T follicular helper cell (primary cell): ENCODE measurements around the gene TRPM1.
A peak's percentile ranks its signal among the peaks of the same experiment; 100 is the strongest.

Source experiments
- DNase-seq: peaks from one replicate; pipeline ENCODE4 v3.0.0-alpha.2; 2020; ENCODE audit warnings: low read depth
- total RNA-seq, 2 experiments: gene quantifications; one replicate each; lab custom pipeline; 2026; lab: John Stamatoyannopoulos, UW

The TRPM1 gene
- total RNA-seq = 0 reads per million in 2 experiments

DNA sequence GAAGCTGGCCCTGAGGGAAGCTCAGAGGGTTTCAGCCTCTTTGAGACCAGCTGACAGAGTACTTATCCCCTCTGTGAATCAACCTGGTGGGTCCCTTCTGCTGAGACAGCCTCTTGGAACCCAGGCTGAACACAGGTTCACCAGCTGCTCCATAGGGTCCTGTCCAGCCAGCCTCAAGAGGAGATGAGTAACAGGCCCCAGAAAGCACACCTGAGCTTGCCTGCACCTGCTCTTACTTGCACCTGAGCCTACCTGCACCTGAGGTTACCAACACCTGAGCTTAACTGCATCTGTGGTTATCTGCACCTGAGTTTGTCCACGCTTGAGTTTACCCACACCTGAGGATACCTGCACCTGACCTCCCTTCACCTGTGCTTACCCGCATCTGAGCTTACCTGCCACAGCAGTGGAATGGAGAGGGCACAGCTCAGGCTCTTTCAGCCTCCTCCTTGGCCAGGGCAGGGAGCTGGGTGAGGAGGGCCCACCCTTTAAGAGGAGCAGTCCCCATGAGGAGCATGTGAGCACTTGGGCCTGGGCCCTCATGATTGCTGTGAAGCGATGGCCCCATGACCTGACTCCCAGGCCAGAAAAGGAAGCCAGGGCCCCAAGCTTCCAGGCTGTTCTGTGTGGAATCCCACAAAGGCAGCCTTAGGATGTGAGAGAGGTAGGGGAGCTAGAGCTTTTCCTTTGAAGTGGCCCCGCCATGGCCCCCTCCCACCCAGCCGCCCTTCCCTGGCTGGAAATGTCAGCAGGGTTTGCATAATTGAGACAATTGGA lies at the start of gene TRPM1:
TRPM1 (minus strand) TSS at position 464 of the 777 bp plus-strand sequence. CDS start 20,370 bp downstream, outside the sequence.
- DNase-seq = no peak

DNA sequence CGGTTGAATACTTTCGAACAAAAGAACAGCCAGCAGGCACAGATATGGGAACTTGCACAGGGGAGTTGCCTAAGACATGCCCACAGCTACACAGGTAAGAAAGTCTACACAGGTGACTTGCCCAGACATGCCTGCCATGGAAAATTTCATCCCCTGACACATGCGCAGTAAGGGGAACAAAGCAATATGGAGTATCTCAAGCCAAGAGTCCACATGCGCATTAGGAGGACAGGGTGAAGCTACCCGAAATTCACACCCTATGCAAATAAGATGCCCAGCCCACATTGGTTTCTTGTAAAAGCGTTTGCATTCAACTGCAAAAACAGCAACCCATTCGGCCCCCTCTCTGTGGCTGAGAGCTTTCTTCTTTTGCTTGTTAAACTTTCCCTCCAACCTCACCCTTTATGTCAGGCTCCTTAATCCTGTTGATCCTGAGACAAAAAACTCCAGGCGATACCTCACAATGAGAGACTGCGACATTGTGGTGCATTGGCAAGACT lies 49.3 kb upstream of the TRPM1 start:
- DNase-seq = no peak

DNA sequence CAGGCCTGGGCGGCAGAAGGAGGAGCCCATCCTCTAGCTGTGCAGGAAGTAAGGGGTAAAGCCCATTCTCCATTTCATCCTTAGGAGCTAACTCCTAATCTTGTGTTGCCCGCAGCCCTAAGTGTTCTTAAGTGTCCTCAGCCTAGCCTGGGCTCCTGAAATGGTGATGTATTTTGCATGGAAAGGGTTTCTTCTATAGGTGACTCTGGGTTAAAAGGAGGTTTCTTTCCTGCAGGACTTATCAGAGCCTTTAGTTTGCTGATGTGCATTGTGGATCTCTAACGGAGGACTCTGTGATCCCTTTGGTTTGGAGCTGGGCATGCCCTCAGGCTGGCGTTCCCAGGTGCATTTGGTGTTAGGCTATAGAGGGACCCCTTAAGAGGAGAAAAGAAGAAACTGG lies 48.5 kb upstream of the TRPM1 start:
- no peak for DNase-seq

DNA sequence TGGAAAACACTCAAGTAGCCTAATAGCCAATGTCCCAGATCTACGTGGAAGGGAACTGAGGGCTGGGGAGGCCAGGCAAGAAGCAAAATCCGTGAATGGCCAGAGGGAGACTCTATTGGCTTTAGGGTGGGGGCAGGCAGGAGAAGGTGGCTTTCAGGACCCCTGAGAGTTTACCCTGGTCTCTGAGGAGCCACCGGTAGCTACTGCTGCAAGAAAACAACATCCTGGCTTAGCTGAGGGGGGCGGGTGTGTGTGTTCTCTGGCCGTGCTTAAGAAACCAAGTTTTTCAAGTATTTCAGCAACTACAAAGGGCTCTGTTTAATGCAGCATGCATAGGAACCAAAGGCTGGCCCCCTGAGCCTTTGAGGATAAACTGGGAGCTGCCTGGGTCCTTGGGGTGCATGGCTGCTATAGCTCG lies 47.6 kb upstream of the TRPM1 start:
- DNase-seq = no peak

DNA sequence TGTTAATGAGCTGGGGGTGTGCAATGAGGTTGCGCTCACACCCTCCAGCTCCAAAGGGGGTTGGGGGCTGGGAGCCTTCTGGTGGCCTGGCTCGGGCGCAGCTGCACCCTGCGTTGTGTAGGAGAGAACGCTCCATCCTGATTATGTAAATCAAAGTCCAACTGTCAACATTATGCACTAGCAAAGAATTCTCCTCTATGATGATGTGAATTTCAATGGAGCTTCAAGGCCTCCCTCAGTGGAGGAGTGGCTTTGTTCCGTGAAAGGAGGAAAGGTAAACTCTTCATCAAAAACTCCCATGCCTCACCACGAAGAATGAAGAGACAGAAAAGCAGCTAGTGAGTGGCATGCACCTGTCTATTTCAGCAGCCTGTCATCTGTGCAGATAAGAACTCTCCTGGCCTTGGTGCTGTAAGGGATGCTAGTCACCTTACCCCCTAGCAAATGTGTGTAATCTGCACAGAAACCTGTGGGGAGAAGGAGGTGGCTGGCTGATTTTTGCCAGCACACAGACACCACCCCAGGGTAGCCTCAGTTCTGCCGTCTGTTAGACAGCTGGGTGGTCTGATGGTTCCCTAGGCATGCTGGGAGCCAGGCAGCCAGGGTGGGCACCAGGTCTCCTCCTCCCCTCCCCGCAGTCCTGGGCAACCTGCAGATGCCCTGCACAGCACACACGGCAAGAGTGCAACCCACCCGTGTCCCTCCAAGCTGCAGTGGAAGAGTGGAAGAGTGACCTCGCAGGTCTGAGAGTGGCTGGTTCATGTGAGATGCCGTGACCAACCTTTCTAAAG lies 47.0 kb upstream of the TRPM1 start:
- DNase-seq = no peak

DNA sequence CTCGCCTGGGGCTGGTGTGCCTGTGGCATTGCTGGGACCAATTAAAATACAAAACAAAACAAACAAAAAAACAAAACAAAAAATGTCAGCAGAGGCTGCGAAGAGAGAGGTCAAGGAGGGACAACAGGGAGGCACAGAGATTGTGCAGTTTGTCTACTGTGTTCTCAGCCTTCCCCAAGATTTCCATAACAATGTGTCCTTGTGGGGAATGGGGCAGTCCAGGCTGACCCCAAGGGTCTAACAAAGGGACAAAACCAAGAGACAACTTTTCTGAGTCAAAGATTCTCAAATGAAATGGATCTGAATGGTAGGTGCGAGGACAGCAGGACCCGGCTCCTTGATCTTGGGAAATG lies 46.4 kb upstream of the TRPM1 start:
- DNase-seq = no peak

DNA sequence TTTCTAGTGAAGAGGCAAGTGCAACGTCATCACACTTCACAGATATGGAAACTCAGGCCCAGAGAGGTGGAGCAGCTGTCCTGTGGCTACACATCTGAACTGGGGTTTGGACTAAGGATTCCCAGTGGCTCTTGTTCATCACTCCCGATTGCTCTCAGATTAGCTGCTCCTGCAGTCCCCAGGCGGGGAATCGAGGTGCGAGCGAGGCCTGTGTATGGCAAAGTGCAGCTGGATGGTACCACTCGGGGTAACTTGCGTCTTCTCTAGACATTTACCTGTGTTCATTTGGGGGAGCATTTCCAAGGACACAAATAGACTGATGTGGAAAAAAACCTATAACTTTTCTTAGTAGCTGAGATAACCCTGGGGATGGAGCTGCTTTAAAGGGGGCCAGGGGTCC lies 45.9 kb upstream of the TRPM1 start:
- DNase-seq = no peak

DNA sequence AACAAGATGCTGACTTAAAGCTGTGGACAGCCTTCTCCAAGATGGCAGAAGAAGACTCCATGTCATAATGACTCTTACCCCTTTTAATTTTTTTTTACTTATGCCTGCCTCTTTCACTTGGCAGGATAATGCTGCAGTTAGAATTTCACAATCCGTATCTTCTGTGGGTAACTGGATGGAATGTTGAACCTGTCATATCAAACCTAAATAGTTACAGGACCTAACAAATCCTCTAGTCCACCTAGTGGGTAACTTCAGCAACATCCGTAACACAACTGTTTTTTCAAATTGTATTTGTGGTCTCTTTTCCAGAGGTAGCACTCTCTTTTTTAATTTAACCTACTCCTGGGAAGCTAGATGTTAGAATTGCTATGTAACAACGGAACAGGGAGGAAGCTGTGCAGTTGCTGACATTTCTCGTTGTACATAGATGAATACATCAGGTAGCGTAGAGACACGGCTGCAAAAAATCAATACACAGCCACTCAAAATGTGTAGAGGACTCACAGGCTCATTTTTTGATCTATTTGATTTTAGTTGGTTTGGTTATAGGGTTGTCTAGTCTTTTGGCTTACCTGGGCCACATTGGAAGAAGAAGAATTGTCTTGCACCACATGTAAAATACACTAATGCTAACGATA lies 43.9 kb upstream of the TRPM1 start:
- no peak for DNase-seq

DNA sequence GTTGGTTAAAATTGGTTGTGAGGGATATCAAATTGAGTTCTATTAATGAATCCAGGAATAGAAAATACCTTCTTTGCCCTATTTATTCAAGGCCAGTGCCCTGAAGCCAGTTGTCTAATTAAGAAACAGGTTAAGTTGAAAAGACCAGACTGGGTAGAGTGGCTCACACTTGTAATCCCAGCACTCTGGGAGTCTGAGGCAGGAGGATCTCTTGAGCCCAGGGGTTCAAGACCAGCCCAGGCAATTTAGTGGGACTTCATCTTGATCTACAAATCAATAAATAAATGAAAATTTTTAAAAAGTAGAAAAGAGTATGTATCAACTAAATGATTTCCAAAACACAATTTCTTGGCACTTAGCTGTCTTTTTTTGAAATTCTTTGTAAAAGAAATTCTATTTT lies 40.3 kb upstream of the TRPM1 start:
- DNase-seq = no peak

DNA sequence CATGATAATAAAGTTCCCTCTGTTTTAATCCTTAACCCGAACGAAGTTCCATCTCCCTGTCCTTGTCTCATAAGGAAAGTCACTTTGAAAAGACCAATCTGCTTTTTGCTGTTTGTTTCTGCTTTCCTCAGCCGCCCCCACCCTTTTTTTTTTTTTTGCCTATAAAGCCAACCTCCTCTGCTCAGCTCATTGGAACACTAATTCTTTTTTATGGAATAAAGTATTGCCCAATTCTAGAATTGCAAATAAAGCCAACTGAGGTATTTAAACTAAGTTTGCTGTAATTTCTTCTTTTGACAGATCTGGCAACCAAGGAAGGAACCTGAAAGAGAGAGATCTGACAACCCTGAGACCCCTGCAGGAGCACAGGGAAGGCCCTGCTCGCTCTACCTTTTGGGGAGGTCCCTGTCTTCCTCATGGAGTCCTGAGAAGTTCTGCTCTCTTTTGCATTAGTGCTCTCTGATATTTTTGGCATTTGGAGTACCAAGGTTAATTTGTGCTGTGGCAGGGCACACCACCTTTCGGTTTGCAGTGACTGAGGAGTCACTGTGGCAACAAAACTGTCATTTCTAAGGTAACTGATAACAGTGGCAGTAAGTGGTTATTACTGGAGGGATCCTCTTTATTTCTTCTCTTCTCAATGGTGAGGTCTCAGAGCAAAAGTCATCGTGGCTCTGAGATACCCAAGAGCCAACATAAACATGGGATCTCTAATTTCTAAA lies 35.2 kb upstream of the TRPM1 start:
- DNase-seq = no peak

DNA sequence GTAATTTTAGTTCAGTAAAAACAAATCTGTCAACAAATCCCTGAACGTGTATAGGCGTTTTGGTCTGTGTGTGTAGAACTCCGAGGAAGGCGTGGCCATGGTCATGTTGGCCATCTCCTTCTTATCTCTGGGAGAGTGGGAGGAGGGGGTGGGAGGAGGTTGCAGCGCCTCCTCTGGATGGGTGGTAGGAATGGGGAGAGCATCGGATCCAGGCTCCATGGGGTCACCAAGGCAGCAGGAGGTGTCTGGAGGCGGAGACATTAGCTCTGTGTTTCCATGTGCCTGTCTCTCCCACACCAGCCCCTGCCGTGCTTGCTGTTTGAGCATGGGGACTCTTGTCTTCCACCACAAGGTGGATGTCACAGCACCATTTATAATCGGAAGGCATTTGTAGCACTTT lies 34.5 kb upstream of the TRPM1 start:
- no peak for DNase-seq

DNA sequence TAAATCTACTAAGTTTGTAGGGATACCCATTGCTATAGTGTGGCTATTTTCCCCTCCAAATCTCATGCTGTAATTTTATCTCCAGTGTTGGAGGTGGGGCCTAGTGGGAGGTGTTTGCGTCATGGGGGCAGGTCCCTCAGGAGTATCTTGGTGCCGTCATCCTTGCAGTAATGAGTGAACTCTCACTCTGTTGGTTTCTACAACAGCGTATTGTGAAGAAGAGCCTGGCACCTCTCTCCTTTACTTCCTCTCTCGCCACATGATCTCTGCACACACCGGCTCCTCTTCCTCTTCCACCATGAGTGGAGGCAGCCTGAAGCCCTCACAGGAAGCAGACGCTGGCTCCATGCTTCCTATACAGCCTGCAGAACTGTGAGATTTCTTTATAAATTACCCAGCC lies 34.0 kb upstream of the TRPM1 start:
- DNase-seq = no peak

DNA sequence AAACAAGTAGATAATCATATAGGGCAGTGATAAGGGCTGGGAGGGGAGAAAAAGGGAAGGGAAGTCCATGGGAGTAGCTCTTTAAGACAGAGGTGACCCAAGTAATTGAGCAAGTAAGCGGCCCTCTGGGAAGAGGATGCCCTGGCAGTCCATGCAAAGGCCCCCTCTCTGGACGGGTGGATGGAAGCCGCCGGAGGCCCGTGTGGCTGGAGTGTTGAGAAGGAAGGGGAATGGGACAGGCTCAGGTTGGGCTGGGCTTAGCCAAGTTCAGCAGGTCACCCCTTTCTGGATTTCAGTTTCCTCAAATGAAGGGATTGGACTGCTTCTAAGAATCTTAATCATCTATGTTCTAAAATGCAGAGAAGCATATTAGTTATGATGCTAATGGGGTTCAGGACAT lies 32.4 kb upstream of the TRPM1 start:
- no peak for DNase-seq

DNA sequence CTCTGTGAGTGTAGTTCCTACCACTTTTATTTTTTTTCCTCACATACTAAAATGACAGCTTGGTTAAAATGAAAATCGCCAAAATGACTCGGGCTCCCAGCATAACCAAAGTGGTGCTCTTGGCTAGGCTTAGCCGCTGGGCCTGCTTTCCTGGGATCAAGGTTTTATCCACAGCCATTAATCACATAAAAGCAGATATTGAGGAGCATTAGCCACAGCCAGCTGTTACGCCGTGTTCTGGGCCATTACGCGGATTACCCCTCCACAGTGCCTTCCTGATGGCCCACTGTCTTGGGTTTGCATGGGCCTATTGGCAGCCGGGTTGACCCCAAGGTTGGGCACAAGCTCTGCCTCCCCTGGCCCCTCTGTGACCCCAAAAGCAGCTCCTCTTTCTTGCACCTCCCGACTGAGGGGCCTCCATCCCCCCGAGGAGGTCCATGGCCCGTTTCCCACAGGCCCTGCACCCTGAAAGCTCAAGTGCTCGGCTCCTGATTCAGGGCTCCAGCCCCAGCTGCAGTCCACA lies 30.4 kb upstream of the TRPM1 start:
- DNase-seq = no peak

DNA sequence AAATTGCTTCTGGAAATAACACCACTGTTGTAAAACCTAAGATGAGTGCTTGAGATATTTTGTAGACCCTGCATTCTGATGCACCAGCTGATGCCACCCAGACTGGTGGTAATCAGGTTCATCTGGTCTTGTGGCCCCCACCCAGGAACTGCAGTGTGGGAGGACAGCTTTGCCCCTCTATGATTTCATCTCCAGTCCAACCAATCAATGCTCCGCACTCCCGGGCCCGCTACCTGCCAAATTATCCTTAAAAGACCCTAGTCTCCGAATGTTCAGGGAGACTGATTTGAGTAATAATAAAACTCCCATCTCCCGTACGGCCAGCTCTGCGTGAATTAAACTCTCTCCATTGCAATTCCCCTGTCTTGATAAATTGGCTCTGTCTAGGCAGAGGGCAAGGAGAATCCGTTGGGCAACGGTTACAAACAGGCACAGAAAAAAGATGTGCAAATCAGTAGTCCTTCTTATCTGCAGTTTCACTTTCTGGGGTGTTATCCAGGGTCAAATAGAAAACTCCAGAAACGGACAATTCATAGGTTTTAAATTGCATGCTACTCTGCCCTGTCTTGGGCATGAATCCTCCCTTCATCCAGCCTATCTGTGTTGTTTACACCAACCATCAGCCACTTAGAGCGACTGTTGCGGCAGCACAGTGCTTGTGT lies 29.2 kb upstream of the TRPM1 start:
- DNase-seq = no peak

DNA sequence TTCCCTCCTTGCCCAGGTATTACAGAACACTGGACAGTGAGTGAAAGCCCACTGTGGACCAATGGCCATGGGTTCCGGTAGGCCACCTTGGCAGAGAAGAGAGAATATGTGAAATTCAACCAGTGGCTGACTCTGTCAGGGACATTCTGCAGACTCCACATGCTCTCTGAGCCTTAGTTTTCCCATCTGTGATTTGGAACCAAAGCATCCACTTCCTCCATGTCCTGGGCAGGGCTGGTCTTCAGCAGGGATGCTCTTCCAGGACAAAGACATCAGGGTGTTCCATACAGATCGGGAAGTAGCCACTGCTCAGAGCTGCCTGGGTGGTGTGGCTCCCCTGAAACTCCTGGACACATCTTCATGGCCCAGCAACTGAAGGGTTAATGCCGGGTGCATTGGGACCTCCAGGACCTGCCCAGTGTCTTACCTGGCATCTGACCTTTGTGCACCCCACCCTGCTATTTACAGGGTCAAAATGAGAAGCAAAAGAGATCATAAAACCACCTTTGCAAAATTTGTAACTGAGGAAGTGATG lies 28.3 kb upstream of the TRPM1 start:
- DNase-seq = no peak

DNA sequence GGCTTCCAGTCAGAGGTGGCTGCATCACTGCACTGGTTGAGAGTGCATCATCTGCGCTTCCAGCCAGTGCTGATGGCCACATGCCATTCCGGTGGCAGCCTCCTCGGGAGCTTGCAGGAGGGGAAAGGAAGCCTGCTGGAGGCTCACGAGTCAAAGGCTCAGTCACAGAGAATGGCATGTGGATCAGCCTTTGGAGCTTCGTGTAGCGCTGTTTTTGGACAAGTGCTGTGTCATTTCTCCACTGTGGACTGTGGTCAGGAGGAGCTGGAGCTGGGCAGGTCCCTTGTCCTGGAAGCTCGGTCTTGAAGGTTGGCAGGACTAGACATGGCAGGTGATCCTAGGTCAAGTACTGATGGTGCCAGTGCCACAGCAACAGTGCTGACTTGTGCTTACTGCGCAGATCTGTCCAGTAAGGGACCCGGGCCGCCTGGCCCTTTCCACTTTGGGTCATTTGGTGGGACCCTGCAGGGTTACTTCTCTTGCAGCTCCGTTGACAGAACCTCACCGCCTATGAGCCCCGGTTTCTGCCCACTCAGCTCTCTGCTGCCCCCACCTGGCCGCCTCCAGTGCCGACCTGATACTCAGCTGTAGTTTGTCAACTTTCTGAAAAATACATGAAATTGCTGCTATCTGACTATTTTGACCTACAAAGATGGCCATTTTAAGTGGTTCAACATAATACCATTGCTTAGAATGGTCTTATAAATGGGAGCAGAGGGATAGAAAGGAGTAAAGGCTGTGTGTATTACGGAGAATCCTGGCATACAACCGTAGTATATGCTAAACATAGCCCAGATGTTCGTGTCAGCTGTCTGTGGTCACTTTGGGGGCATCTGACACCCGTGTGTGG lies 27.6 kb upstream of the TRPM1 start:
- peak; percentile 50 for DNase-seq

DNA sequence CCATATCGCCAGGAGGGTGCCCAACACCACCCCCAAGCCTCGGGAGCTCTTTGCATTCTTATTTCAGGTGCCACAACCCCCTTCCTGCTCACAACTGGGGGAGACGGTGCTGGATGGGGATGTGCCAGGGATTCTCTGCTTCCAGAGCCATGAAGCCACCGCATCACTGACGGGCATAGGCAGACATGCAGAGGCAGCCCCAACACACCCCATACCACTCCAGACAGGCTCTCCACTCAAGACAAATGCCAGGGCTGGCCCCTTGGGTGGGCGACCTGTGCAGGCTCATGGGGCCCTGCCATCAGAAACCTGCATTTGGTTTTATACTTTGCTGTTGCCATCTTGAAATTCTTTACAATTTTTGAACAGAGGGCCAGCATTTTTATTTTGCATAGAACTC lies 27.0 kb upstream of the TRPM1 start:
- no peak for DNase-seq

DNA sequence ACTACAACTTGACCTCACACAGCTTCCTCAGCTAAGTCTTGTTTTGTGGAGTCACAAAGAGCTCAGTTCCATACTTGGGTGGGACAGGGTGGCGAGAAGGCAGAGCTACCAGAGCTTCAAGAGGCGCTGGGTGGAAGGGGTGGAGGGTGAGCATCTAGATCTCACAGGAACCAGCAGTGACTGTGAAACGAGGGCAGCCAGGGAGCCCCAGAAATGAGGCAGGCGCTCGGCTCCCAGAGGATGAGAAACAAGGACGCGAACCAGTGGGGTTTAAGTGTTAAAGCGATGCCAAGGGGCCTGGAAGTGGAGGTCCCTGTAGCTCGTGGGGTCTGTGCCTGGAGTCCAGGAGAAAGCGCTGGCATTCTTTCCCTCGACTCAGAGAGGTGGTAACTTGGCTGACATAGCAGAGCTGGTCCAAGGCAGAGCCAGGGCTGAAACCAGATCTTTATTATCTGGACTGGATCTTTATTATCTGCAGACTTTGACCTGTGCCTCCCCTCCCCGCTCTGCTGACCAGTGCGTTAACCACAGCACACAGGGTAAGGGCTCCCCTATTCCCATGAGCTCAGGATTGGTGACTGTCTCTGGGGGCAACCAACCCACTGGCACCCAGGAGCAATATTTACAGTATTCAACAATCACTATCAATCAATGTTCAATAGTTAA lies 26.2 kb upstream of the TRPM1 start:
- no peak for DNase-seq
